ENCODE measurements around the gene RMI1.

GRCh38 chr9:83986765-83987401 lies 6.3 kb downstream of the RMI1 start:
- TF ChIP-seq, protein P1, sequence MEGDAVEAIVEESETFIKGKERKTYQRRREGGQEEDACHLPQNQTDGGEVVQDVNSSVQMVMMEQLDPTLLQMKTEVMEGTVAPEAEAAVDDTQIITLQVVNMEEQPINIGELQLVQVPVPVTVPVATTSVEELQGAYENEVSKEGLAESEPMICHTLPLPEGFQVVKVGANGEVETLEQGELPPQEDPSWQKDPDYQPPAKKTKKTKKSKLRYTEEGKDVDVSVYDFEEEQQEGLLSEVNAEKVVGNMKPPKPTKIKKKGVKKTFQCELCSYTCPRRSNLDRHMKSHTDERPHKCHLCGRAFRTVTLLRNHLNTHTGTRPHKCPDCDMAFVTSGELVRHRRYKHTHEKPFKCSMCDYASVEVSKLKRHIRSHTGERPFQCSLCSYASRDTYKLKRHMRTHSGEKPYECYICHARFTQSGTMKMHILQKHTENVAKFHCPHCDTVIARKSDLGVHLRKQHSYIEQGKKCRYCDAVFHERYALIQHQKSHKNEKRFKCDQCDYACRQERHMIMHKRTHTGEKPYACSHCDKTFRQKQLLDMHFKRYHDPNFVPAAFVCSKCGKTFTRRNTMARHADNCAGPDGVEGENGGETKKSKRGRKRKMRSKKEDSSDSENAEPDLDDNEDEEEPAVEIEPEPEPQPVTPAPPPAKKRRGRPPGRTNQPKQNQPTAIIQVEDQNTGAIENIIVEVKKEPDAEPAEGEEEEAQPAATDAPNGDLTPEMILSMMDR (IDR thresholded peaks at IDR 0.05; ENCODE audit: poor library complexity) = no peak
- no peak for TF ChIP-seq EZH2 (IDR thresholded peaks at IDR 0.05; ENCODE audit: borderline replicate concordance)
- no peak for TF ChIP-seq EZH2phosphoT487 (IDR thresholded peaks at IDR 0.05; ENCODE audit: low read depth, severe bottlenecking, unreplicated experiment)
